C4-2B (cell line): Measurements from ENCODE around the gene HCST.

Source experiments
- ZFX ChIP-seq: fragments of 450-650 bp; IDR thresholded peaks from 2 replicates; pipeline ENCODE4 v1.6.1; 2017
- TF ChIP-seq, protein P1 (sequence below): fragments of 450-650 bp; conservative IDR thresholded peaks from 2 replicates; pipeline ENCODE4 v1.5.1; 2017; ENCODE audit warnings: mild to moderate bottlenecking

DNA sequence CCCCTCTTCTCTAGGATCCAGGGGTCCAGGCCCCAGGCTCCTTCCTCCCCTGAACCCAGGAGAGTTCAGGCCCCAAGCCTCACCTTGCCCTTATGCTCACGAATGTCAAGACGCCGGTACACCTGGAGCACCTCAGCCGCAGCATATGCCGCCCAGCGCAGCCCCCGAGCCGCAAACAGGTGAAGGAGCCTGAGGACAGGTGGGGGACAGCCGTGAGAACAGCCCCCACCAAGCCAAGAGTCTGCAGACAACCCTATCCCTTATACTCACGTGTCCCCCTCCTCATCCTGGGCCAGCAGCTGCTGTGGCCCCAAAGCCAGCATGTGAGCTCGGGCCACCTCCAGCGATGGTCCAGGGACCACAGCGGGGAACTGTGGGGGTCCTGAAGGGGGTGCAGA is 5.7 kb upstream of the HCST start:
- TF ChIP-seq, protein P1, sequence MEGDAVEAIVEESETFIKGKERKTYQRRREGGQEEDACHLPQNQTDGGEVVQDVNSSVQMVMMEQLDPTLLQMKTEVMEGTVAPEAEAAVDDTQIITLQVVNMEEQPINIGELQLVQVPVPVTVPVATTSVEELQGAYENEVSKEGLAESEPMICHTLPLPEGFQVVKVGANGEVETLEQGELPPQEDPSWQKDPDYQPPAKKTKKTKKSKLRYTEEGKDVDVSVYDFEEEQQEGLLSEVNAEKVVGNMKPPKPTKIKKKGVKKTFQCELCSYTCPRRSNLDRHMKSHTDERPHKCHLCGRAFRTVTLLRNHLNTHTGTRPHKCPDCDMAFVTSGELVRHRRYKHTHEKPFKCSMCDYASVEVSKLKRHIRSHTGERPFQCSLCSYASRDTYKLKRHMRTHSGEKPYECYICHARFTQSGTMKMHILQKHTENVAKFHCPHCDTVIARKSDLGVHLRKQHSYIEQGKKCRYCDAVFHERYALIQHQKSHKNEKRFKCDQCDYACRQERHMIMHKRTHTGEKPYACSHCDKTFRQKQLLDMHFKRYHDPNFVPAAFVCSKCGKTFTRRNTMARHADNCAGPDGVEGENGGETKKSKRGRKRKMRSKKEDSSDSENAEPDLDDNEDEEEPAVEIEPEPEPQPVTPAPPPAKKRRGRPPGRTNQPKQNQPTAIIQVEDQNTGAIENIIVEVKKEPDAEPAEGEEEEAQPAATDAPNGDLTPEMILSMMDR: no peak
- no peak for TF ChIP-seq ZFX
